H1 (cell line): ENCODE results near the gene MROH2B.

ENCODE experiments used
- CEBPB ChIP-seq: IDR thresholded peaks from 2 replicates; pipeline ENCODE4 v1.6.1; 2012; ENCODE audit warnings: low read depth, low read length
- CTCF ChIP-seq, 3 experiments: IDR thresholded peaks; 1 replicate in 2 of 3; 2 replicates in 1 of 3; pipeline versions ENCODE4 v1.5.1 to v1.6.1; 2011; ENCODE audit warnings: low read length in 3 of 3, mild to moderate bottlenecking in 3 of 3, inconsistent platforms in 2 of 3, low read depth in 1 of 3, moderate library complexity in 1 of 3; ENCODE audit not compliant: insufficient read depth in 1 of 3; ENCODE audit errors: control extremely low read depth in 1 of 3
- JUN ChIP-seq: IDR thresholded peaks from 2 replicates; pipeline ENCODE4 v1.6.1; 2011; ENCODE audit warnings: low read depth, mild to moderate bottlenecking, improper control_type of control experiment, low read length
- POLR2A ChIP-seq, 2 experiments: IDR thresholded peaks; 1 replicate in 1 of 2; 2 replicates in 1 of 2; pipeline ENCODE4 v1.6.1; 2011; ENCODE audit warnings: low read depth in 2 of 2, low read length in 2 of 2, mild to moderate bottlenecking in 2 of 2; ENCODE audit errors: control extremely low read depth in 1 of 2
- TAF1 ChIP-seq: IDR thresholded peaks from 2 replicates; pipeline ENCODE4 v1.6.1; 2011; ENCODE audit warnings: mild to moderate bottlenecking, low read depth, low read length

- TF ChIP-seq CTCF (IDR thresholded peaks at IDR 0.05; ENCODE audit: control extremely low read depth in 1 of 3, insufficient read depth in 1 of 3, low read depth in 1 of 3, low read length in 3 of 3) = no peak
- TF ChIP-seq JUN = no peak
- TF ChIP-seq POLR2A (IDR thresholded peaks at IDR 0.05; ENCODE audit: control extremely low read depth in 1 of 2, low read depth in 2 of 2, low read length in 2 of 2) = no peak
- TF ChIP-seq TAF1 = no peak
- no peak for TF ChIP-seq CEBPB
Measured at GRCh38 chr5:40995801-40996586, 75.1 kb downstream of the MROH2B start.
